HFFc6 (cell line): ENCODE measurements around the gene COX8A. TPM values are rescaled to one million over a fixed set of nuclear protein-coding genes. Genes with fewer than 3 reads are reported as not detected.

Experiments used
- DNase-seq: peaks from one replicate; pipeline ENCODE4 v3.0.0-alpha.2; 2018
- H3K27ac Mint-ChIP-seq: 2 replicates; pipeline ENCODE4 v1.8.0; 2020; ENCODE audit warnings: mild to moderate bottlenecking, mixed read lengths
- H3K27me3 Mint-ChIP-seq: 2 replicates; pipeline ENCODE4 v1.8.0; 2021; ENCODE audit warnings: mild to moderate bottlenecking, moderate library complexity, mixed read lengths; ENCODE audit not compliant: insufficient read depth
- H3K36me3 Mint-ChIP-seq: 2 replicates; pipeline ENCODE4 v1.8.0; 2021; ENCODE audit warnings: low read depth, mixed read lengths
- H3K4me1 Mint-ChIP-seq: 2 replicates; pipeline ENCODE4 v1.8.0; 2020; ENCODE audit warnings: low read depth, mixed read lengths
- H3K4me3 Mint-ChIP-seq: 2 replicates; pipeline ENCODE4 v1.8.0; 2020; ENCODE audit warnings: mild to moderate bottlenecking, moderate library complexity, mixed read lengths
- H3K9me3 Mint-ChIP-seq: 2 replicates; pipeline ENCODE4 v1.8.0; 2020; ENCODE audit warnings: mild to moderate bottlenecking, mixed read lengths
- total RNA-seq, 6 experiments: library from RNA; stranded (reverse); fragmentation: NEBNext Ultra II Directional; extraction: Animal tissue kit (Norgen Biotek cat#: 25700); gene quantifications; 2 replicates in 1 of 6; 3 replicates in 5 of 6; pipeline ENCODE4 v1.2.3, GENCODE V29; 2021
- TF ChIP-seq, protein P1 (sequence below): fragments of 200-600 bp; sonication (generic); IDR thresholded peaks from 2 replicates; pipeline ENCODE4 v1.5.0; 2021; ENCODE audit warnings: antibody characterized with exemption, mild to moderate bottlenecking

The COX8A gene
- total RNA-seq, 6 experiments from 2014 or later, result 422 to 571 (median 505) TPM

DNA sequence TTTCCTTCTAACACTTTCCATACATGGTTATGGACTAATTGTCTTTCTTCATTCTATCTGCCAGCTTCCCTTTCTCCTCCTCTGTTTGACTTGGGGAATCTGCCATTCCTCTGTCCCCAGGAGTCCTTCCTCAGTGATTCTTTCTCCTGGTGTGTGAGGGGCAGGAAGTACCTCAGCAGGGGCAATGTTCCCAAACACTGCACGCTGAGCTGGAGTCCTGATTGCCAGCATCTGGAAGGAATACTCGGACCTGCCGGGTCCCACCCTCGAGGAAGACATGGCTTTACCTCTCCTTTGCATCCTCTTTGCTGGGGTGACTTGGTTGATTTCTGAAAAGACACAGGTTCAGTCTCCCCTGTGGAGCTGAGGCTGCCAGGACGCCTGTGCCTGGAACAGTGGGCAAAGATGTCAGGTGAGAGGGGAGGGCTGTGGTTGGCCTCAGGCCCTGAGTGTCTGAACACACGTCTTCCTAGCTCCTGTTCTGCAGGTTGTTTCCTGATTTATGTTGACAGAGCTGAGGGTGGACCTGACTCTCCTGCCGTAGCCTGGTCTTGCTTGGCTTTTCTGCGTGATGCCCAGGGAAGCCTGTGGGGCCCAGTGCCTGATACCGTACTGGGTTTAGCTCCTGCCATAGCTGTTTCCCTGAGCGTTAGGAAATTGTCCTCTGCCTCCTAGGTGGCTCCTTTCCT lies 4.3 kb downstream of the COX8A start:
- TF ChIP-seq, protein P1, sequence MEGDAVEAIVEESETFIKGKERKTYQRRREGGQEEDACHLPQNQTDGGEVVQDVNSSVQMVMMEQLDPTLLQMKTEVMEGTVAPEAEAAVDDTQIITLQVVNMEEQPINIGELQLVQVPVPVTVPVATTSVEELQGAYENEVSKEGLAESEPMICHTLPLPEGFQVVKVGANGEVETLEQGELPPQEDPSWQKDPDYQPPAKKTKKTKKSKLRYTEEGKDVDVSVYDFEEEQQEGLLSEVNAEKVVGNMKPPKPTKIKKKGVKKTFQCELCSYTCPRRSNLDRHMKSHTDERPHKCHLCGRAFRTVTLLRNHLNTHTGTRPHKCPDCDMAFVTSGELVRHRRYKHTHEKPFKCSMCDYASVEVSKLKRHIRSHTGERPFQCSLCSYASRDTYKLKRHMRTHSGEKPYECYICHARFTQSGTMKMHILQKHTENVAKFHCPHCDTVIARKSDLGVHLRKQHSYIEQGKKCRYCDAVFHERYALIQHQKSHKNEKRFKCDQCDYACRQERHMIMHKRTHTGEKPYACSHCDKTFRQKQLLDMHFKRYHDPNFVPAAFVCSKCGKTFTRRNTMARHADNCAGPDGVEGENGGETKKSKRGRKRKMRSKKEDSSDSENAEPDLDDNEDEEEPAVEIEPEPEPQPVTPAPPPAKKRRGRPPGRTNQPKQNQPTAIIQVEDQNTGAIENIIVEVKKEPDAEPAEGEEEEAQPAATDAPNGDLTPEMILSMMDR, result no peak
- H3K4me1 Mint-ChIP-seq, result peaks cover 43% of the 10 kb centered on the region
- H3K4me3 Mint-ChIP-seq, result no peak overlapping the region
- DNase-seq, result no peak
- no peak overlapping the region for H3K27ac Mint-ChIP-seq
- H3K27me3 Mint-ChIP-seq, result peaks cover 2% of the 10 kb centered on the region; the same call in 1 of the 2 replicates
- H3K9me3 Mint-ChIP-seq, result peaks cover 3% of the 10 kb centered on the region; the same call in 1 of the 2 replicates
- H3K36me3 Mint-ChIP-seq, result peaks cover 16% of the 10 kb centered on the region

DNA sequence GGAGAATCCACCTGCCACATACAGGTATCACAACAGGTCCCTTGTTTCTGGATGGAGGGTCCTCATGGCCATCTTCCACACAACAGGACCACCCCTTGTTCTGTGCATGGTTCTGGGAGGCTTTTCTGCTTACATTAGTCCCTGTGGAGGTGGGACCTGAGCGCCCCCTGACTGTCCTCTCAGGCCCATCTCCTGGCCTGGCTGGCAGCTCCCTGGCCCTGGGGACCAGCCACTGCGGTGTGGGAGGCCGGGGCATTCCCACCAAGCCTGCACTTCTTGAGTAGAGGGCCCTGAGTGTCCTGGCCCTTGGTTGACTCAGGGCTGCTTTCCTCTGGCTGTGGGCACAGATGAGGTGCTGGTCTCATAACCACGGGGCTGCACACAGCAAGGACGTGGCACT lies 5.0 kb downstream of the COX8A start:
- H3K4me3 Mint-ChIP-seq, result no peak overlapping the region
- TF ChIP-seq, protein P1, result no peak

DNA sequence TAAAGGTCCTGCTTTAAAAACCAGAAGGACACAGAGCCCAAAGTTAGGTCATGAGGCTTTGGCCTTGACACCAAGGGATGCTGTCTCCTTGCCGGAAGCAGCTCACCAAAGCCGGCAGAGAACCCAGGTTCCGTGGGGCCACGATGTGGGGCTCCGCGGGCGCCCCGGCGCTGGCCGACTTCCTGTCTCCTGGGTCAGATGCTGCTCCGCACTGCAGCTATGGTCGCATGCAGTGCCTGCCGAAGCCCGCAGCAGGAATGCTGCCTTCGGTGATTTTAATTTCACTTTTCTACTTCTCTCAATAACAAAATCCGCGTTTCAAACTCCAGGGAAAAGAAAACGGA lies 11.4 kb downstream of the COX8A start:
- Mint-ChIP-seq H3K27ac (peak overlapping the region; percentile 99), H3K4me1 (peaks cover 40% of the 10 kb centered on the region), H3K4me3 (peak overlapping the region; percentile 96), H3K36me3 (peaks cover 11% of the 10 kb centered on the region), H3K27me3 (peaks cover 5% of the 10 kb centered on the region), H3K9me3 (no peaks in the 10 kb centered on the region)
- no peak for DNase-seq
- TF ChIP-seq, protein P1, result no peak

More for the DNA sequence above, 5.0 kb downstream of the COX8A start:
- H3K9me3 Mint-ChIP-seq, result no peaks in the 10 kb centered on the region
- peaks cover 12% of the 10 kb centered on the region for H3K36me3 Mint-ChIP-seq
- no peak for DNase-seq
- no peak overlapping the region for H3K27ac Mint-ChIP-seq
- peaks cover 2% of the 10 kb centered on the region; the same call in 1 of the 2 replicates for H3K27me3 Mint-ChIP-seq
- peaks cover 40% of the 10 kb centered on the region for H3K4me1 Mint-ChIP-seq

DNA sequence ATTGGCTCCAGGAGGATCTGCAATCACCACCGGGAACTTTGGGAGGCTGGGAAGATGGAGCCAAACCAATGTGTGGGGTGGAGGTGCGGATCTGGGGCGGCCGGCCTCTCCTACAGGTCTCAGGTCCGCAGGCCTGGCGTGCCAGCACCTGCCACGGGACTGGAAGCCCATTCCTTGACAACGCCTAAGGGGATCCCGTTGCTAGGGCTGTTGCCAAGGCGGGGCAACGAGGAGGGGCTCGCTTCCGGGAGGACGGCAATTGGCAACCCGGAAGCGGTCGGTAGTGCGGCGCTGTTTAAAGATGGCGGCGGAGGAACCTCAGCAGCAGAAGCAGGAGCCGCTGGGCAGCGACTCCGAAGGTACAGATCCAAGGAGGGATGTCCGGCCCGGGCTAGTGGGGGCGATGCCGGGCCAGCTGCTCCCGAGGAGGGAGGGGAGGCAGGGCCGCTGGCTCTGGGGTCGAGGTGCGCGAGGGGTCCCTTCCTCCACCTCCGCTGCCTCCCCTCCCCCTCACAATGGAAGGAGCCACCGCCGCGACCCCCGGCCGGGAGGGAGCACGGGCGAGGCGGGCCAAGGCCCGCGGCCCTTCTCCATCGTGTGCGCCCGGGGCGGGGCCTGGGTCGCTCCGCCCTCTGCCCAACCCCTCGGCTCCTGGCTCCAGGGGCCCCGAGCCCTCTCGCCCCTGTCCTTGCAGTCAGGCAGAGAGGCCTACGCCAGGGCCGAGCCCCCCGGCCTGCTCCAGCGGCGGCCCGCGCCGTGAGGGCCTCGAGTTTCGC lies 11.9 kb downstream of the COX8A start, which contains the start of gene OTUB1:
OTUB1 (plus strand) TSS at position 283 of the 776 bp plus-strand sequence; CDS start at position 302, 19 bp downstream.
- no peaks in the 10 kb centered on the region for H3K9me3 Mint-ChIP-seq
- H3K27ac Mint-ChIP-seq, result peak within 1 kb of the TSS; percentile 99
- peaks cover 36% of the 10 kb centered on the region for H3K4me1 Mint-ChIP-seq
- DNase-seq, result peak; percentile 90
- peaks cover 2% of the 10 kb centered on the region for H3K27me3 Mint-ChIP-seq
- TF ChIP-seq, protein P1, result no peak
- peaks cover 14% of the 10 kb centered on the region for H3K36me3 Mint-ChIP-seq
- peak within 1 kb of the TSS; percentile 96 for H3K4me3 Mint-ChIP-seq

DNA sequence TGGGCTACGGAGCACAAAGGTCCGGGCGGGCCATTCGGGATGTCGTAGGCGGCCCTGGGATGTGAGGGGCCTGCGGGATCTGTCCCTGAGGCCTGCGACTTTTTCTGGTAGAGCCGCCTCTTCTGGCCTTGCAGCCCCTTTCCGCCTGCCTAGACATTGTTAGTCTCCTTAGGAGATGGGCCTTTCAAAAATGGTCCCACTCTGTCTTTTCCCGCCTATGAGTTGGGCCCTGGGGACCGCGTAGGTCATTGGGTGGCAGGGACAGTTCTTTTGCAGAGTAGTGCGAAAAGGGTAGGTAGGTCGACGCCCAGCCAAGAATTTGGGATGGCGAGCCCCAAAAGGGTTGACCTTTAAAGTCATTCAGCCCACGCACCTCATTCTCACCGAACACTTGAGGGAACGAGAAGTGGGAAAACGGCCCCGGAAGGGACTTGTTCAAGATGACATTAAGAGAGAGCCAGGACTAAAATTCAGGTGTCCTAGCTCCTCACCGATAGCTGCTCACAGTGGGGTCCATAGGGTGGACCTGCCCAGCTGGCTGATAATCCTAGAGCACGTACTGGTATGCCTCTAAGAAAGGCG lies 12.6 kb downstream of the COX8A start:
- Mint-ChIP-seq H3K27me3 (peaks cover 4% of the 10 kb centered on the region), H3K36me3 (peaks cover 18% of the 10 kb centered on the region), H3K4me3 (peak overlapping the region; percentile 86), H3K9me3 (no peaks in the 10 kb centered on the region), H3K4me1 (peaks cover 29% of the 10 kb centered on the region), H3K27ac (no peak overlapping the region; the same call in 1 of the 2 replicates)
- no peak for DNase-seq
- TF ChIP-seq, protein P1, result no peak
